ENCODE data around the gene ESRRG.

DNA sequence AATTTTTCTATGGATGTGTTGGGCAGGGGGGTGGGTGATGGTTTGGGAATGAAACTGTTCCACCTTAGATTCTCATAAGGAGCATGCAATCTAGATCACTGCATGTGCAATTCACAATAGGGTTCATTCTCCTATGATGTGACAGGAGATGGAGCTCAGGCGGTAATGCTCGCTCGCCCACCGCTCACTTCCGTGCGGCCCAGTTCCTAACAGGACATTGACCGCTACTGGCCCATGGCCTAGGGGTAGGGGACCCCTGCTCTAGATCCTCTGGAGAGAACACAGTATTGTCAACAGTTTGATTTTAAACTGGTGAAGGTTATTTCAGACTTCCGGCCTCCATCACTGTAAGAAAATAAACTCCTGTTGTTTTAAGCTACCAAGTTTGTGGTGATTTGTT is 245.0 kb downstream of the ESRRG start:
- TF ChIP-seq, protein P1, sequence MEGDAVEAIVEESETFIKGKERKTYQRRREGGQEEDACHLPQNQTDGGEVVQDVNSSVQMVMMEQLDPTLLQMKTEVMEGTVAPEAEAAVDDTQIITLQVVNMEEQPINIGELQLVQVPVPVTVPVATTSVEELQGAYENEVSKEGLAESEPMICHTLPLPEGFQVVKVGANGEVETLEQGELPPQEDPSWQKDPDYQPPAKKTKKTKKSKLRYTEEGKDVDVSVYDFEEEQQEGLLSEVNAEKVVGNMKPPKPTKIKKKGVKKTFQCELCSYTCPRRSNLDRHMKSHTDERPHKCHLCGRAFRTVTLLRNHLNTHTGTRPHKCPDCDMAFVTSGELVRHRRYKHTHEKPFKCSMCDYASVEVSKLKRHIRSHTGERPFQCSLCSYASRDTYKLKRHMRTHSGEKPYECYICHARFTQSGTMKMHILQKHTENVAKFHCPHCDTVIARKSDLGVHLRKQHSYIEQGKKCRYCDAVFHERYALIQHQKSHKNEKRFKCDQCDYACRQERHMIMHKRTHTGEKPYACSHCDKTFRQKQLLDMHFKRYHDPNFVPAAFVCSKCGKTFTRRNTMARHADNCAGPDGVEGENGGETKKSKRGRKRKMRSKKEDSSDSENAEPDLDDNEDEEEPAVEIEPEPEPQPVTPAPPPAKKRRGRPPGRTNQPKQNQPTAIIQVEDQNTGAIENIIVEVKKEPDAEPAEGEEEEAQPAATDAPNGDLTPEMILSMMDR (conservative IDR thresholded peaks at IDR 0.05 in 1 of 2, IDR thresholded peaks at IDR 0.05 in 1 of 2; ENCODE audit: low read depth in 1 of 2, low read length in 2 of 2), result no peak
- TF ChIP-seq EZH2 (IDR thresholded peaks at IDR 0.05; ENCODE audit: low read length, missing control alignments), result no peak

Measured in fibroblast of lung (primary cell).